ENCODE measurements around the gene SMARCA5. TPM values are rescaled to one million over a fixed set of nuclear protein-coding genes. Genes with fewer than 3 reads are reported as not detected.

Gene SMARCA5
- total RNA-seq, 2 experiments from 2014 or later, result 61.2 to 62.1 TPM

DNA sequence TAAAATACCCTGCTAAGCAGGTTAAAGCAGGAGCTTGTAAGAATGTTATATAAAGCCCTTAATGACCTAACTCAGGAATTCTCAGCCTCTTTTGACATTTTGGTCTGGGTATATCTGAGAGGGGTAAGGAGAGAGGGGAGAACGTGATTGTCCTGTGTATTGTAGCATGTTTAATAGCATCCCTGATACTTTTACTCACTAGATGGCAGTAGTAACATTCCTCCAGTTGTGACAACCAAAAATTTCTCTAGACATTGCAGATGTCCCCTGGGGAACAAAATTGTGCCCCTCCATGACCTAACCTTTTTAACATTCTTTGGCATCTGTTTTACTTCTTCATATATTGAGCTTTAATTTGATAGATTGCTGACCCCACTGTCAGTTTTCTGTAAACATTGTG lies 17.9 kb downstream of the SMARCA5 start:
- ChIA-PET CTCF (interaction anchor here (0.8 to 1.5 kb wide), 5 partner anchors 9 to 29 kb away, joined by 3 to 6 read pairs (median 4); no protein-coding TSS in a partner anchor), POLR2A (no interaction called here)
- DNase-seq (no peak), ATAC-seq (no peak)
- H3K36me3 Mint-ChIP-seq (ENCODE audit: low read depth), result peaks cover 44% of the 10 kb centered on the region
- no peaks in the 10 kb centered on the region for H3K9me3 Mint-ChIP-seq
- no peak overlapping the region for H3K4me3 Mint-ChIP-seq
- H3K4me1 Mint-ChIP-seq (ENCODE audit: low read depth), result peaks cover 6% of the 10 kb centered on the region
- intact Hi-C loops (cut with micrococcal nuclease), result no loop called here
- TF ChIP-seq, protein P1, sequence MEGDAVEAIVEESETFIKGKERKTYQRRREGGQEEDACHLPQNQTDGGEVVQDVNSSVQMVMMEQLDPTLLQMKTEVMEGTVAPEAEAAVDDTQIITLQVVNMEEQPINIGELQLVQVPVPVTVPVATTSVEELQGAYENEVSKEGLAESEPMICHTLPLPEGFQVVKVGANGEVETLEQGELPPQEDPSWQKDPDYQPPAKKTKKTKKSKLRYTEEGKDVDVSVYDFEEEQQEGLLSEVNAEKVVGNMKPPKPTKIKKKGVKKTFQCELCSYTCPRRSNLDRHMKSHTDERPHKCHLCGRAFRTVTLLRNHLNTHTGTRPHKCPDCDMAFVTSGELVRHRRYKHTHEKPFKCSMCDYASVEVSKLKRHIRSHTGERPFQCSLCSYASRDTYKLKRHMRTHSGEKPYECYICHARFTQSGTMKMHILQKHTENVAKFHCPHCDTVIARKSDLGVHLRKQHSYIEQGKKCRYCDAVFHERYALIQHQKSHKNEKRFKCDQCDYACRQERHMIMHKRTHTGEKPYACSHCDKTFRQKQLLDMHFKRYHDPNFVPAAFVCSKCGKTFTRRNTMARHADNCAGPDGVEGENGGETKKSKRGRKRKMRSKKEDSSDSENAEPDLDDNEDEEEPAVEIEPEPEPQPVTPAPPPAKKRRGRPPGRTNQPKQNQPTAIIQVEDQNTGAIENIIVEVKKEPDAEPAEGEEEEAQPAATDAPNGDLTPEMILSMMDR (IDR thresholded peaks at IDR 0.05), result peak; percentile 40
- H3K27me3 Mint-ChIP-seq, result no peaks in the 10 kb centered on the region
- peak overlapping the region; percentile 13 for H3K27ac Mint-ChIP-seq

DNA sequence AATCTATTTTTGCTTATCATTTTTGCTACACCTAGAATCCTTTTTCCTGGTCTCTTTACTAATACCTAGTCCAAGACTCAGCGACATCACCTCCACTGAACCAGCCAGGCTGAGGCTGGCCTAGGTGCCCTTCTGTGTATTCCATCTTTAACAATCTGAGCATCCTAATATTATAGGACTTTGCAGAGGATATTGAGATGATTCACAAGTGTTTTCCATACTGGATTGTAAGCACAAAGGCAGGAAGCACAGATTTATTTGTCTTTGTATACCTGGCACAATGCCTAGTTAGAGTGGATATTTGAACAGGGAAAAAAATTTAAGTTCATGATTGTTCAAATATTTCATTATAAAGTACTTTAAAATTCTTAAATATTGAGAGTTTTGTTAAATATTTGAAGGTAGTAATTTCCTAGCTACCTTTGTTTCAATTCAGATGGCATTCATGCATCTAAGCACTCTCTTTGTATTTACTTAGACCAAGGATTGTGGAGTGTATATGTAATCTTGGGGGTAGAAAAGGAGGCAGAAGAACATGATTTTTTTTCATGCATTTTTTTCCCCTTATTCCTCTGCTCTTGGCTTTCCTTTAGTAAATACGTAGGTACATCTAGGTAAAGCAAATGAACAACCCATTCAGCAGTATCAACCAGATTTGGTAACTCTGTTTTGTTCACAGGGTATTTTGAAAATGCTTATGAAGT lies 18.4 kb downstream of the SMARCA5 start:
- TF ChIP-seq, protein P1 (IDR thresholded peaks at IDR 0.05), result peak; percentile 5
- CTCF ChIA-PET, result interaction anchor here (0.8 to 1.5 kb wide), 5 partner anchors 9 to 28 kb away, joined by 3 to 6 read pairs (median 4); no protein-coding TSS in a partner anchor
- Mint-ChIP-seq H3K27ac (peak overlapping the region; percentile 13), H3K9me3 (no peaks in the 10 kb centered on the region), H3K36me3 (ENCODE audit: low read depth) (peaks cover 44% of the 10 kb centered on the region), H3K4me3 (no peak overlapping the region), H3K4me1 (ENCODE audit: low read depth) (peaks cover 6% of the 10 kb centered on the region), H3K27me3 (no peaks in the 10 kb centered on the region)
- DNase-seq (no peak), ATAC-seq (no peak)
- POLR2A ChIA-PET, result no interaction called here
- intact Hi-C loops (cut with micrococcal nuclease), result no loop called here

DNA sequence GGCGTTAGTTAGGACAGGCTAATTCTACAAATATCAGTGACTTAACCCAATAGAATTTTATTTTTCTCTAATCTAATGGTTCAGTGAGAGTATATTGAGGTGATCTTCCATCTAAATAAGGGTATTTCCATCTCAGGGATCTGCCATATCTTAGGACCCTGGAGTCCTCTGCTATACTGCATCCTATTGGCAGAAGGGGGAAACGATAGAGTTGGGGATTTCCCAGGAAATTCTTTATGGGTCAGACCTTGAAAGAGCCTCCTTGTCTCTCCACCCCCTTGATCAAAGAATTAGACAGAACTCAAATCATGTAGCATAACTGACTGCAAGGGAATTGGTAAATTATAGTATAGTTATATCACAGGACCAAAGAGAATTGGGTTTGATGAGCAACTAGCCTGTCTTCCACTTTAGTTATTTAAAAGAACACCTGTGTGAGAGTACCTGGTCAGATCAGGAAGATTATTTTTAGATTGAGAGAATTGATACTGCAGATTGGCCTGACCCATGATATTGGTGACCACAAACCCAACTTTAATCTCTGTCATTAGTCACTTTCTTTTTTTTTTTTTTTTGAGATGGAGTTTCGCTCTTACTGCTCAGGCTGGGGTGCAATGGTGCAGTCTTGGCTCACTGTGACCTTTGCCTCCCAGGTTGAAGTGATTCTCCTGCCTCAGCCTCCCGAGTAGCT lies 25.6 kb downstream of the SMARCA5 start:
- Mint-ChIP-seq H3K4me1 (ENCODE audit: low read depth) (peaks cover 15% of the 10 kb centered on the region), H3K4me3 (no peak overlapping the region), H3K27me3 (no peaks in the 10 kb centered on the region), H3K27ac (peak overlapping the region; percentile 74), H3K36me3 (ENCODE audit: low read depth) (peaks cover 47% of the 10 kb centered on the region), H3K9me3 (peaks cover 5% of the 10 kb centered on the region)
- intact Hi-C loops (cut with micrococcal nuclease), result no loop called here
- TF ChIP-seq, protein P1 (IDR thresholded peaks at IDR 0.05), result no peak
- POLR2A ChIA-PET, result no interaction called here
- DNase-seq, result peak; percentile 35
- CTCF ChIA-PET, result no interaction called here
- ATAC-seq, result peak; percentile 55

DNA sequence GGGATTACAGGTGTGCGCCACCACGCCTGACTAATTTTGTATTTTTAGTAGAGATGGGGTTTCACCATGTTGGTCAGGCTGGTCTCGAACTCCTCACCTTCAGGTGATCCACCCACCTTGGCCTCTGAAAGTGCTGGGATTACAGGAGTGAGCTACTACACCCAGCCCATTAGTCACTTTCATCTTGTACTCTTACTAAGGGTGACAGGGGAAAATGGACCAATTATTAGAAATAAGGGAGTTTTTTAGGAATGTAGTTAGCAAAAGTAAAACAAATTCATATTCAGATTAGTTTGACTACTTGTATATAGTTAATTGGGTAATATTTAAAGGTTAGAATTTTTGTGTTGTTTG lies 26.1 kb downstream of the SMARCA5 start:
- no peak overlapping the region for H3K4me3 Mint-ChIP-seq
- DNase-seq (no peak), ATAC-seq (no peak)
- TF ChIP-seq, protein P1 (IDR thresholded peaks at IDR 0.05), result no peak
- H3K36me3 Mint-ChIP-seq (ENCODE audit: low read depth), result peaks cover 51% of the 10 kb centered on the region
- H3K27ac Mint-ChIP-seq, result no peak overlapping the region
- intact Hi-C loops (cut with micrococcal nuclease), result no loop called here
- H3K4me1 Mint-ChIP-seq (ENCODE audit: low read depth), result peaks cover 17% of the 10 kb centered on the region
- H3K27me3 Mint-ChIP-seq, result no peaks in the 10 kb centered on the region
- POLR2A ChIA-PET, result no interaction called here
- CTCF ChIA-PET, result no interaction called here
- H3K9me3 Mint-ChIP-seq, result peaks cover 5% of the 10 kb centered on the region

DNA sequence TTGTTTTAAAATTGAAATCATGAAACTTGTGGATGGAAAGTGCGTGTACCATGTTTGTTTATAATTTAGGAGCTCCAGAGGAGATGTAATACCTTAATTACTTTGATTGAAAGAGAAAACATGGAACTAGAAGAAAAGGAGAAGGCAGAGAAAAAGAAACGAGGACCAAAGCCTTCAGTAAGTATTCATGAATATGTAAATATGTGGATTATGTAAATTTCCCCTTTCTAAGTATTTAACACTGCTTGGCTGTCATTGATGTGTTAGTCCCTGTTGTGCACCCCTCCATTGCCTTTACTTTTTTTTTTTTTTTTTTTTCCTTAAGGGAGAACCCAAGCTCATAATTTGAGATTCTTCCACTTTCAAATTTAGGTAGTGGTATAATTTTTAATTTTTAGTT lies 36.4 kb downstream of the SMARCA5 start:
- intact Hi-C loops (cut with micrococcal nuclease), result no loop called here
- H3K36me3 Mint-ChIP-seq (ENCODE audit: low read depth), result peaks cover 49% of the 10 kb centered on the region
- CTCF ChIA-PET, result interaction anchor here (0.8 kb wide), 1 partner anchor 9 kb away, joined by 4 read pairs; no protein-coding TSS in a partner anchor

More for the DNA sequence above, 36.4 kb downstream of the SMARCA5 start:
- ATAC-seq (no peak), DNase-seq (no peak)
- Mint-ChIP-seq H3K27ac (no peak overlapping the region), H3K9me3 (no peaks in the 10 kb centered on the region), H3K27me3 (no peaks in the 10 kb centered on the region), H3K4me3 (no peak overlapping the region), H3K4me1 (ENCODE audit: low read depth) (peaks cover 19% of the 10 kb centered on the region)
- TF ChIP-seq, protein P1 (IDR thresholded peaks at IDR 0.05), result no peak
- POLR2A ChIA-PET, result no interaction called here
